GM18517 (cell line): ENCODE measurements around the gene SV2A.
A peak's percentile ranks its signal among the peaks of the same experiment; 100 is the strongest.

ENCODE experiments used
- ATAC-seq: cut with Tn5 transposase; IDR thresholded peaks from one replicate; pipeline ENCODE4 v1.9.1; 2021; ENCODE audit warnings: mild to moderate bottlenecking, moderate library complexity; ENCODE audit not compliant: unreplicated experiment

SV2A gene

GRCh38 chr1:149931212-149931790 is 13.7 kb upstream of the SV2A start:
- ATAC-seq: no peak

GRCh38 chr1:149929856-149930255 is 12.2 kb upstream of the SV2A start:
- no peak for ATAC-seq

- no peak for ATAC-seq
Measured at GRCh38 chr1:149928401-149928724, 10.7 kb upstream of the SV2A start.

GRCh38 chr1:149927563-149928400 is 10.1 kb upstream of the SV2A start, which contains the start of gene SF3B4:
Gene SF3B4 (minus strand): TSS chr1:149927803. CDS start chr1:149927759, 44 bp downstream.
- ATAC-seq: peak; percentile 86

- no peak for ATAC-seq
Measured at GRCh38 chr1:149927056-149927562, 9.5 kb upstream of the SV2A start.

GRCh38 chr1:149926296-149926695 is 8.7 kb upstream of the SV2A start:
- no peak for ATAC-seq

- no peak for ATAC-seq
Measured at GRCh38 chr1:149925751-149926150, 8.1 kb upstream of the SV2A start.

GRCh38 chr1:149925345-149925744 is 7.7 kb upstream of the SV2A start:
- no peak for ATAC-seq

GRCh38 chr1:149923626-149924025 is 6.0 kb upstream of the SV2A start:
- no peak for ATAC-seq

GRCh38 chr1:149916898-149917252 is 769 bp downstream of the SV2A start:
- no peak for ATAC-seq

- ATAC-seq: no peak
Measured at GRCh38 chr1:149916193-149916897, 1.3 kb downstream of the SV2A start.

GRCh38 chr1:149915429-149916192 is 2.0 kb downstream of the SV2A start:
- ATAC-seq: no peak

GRCh38 chr1:149914545-149914944 is 3.1 kb downstream of the SV2A start:
- ATAC-seq: no peak

- ATAC-seq: no peak
Measured at GRCh38 chr1:149906570-149907075, 11.0 kb downstream of the SV2A start.

- no peak for ATAC-seq
Measured at GRCh38 chr1:149903836-149904491, 13.7 kb downstream of the SV2A start.

- ATAC-seq: peak; percentile 85
Measured at GRCh38 chr1:149899460-149900284, 18.0 kb downstream of the SV2A start, which contains the start of gene BOLA1. Gene BOLA1 (plus strand): TSS chr1:149899568. CDS start chr1:149900060, 492 bp downstream.

GRCh38 chr1:149896575-149896974 is 21.1 kb downstream of the SV2A start:
- no peak for ATAC-seq

GRCh38 chr1:149888999-149889289 is 28.7 kb downstream of the SV2A start:
- ATAC-seq: no peak

- ATAC-seq: no peak
Measured at GRCh38 chr1:149888247-149888998, 29.2 kb downstream of the SV2A start.
